HuH-7 (cell line): Measurements from ENCODE around the gene KRT10.
"Not testable (repeated sequence)": the region's sequence is repeated elsewhere in the genome, so short reads cannot be mapped to it uniquely, and the experiment has no call there.

Source experiments
- DNase-seq: peaks from one replicate; pipeline ENCODE4 v3.0.0; 2011; ENCODE audit warnings: low spot score

The KRT10 gene

DNA sequence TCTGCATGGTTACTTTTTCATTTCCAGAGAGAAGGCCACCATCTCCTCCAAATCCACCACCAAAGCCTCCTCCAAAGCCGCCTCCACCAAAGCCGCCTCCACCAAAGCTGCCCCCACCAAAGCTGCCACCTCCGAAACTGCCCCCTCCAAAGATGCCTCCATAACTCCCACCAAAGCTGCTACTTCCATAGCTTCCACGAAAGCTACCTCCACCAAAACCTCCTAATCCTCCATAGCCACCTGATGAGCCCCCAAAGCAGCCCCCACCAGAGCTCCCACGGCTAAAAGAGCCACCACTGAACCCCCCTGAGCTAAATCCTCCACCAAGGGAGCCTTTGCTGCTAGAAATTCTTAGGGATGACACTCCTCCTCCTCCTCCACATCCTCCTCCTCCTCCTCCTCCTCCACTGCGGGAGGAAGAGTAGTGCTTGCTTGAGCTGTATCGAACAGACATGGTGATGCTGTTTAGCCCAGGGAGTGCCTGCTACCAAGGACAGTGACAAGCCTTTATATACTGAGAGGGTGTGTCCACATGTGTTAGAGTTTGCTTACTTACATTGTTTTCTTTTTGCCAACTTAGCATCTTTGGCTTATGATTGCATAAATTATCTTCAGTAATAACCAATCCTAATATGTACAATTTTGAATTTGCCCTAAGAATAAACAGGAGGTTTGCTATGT is at the start of gene KRT10:
KRT10 (minus strand) TSS at position 483 of the 681 bp plus-strand sequence; CDS start at position 454, 29 bp downstream.
- no peak for DNase-seq

DNA sequence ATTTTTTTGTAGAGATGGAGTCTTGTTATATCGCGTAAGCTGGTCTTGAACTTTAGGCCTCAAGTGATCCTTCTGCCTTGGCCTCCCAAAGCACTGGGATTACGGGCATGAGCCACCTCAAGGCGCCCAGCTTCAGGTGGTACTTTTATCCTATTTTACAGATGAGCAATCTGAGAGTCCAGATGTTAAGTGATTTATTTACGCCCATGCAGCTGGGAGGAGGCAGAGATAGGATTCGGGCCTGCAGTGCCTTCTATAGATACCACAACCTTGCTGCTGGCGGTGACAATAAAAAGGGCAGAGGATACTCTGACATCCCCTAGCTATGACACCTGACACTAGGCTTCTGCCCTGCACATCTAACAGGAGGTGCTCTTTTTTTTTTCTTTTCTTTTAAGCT is 48.9 kb upstream of the KRT10 start:
- no peak for DNase-seq

DNA sequence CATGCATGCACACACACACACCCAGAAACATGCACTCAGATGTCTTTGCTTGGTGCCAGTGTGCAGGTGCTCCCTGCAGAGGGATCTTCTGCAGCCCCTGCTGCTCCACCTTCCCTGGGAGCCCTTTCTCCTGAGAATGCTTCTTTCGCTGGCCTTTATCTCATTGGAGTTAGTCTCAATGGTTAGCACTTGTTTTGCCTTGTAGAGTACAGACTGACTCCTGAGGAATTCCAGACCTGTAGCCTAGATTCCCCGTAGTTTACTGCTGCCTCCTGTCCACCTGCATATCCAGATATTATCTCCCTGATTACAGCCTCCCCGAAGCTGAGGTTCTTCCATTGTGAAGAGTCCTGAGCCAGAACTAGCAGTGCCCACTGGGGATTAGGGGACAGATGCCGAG is 47.7 kb upstream of the KRT10 start:
- DNase-seq, result no peak

DNA sequence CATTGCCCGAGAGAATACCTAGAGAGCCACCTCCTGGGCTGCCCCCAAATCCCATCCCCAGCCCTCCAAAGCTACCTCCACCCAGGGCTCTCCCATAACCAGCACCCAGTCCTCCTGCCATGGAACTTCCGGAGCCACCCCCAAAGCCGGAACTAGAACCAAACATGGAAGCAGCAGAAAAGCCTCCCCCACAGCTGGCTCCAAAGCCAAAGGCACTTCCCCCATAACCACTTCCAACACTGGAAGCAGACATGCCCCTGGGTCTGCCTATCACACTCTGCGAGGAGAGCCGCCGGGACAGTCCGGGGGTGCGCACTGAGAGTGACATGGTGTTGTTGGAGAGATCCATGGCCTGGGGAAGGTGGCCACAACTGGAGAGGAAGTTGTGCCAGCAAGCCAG is 44.4 kb upstream of the KRT10 start, which contains the start of gene KRT12:
KRT12 (minus strand) TSS at position 386 of the 400 bp plus-strand sequence; CDS start at position 349, 37 bp downstream.
- no peak for DNase-seq

DNA sequence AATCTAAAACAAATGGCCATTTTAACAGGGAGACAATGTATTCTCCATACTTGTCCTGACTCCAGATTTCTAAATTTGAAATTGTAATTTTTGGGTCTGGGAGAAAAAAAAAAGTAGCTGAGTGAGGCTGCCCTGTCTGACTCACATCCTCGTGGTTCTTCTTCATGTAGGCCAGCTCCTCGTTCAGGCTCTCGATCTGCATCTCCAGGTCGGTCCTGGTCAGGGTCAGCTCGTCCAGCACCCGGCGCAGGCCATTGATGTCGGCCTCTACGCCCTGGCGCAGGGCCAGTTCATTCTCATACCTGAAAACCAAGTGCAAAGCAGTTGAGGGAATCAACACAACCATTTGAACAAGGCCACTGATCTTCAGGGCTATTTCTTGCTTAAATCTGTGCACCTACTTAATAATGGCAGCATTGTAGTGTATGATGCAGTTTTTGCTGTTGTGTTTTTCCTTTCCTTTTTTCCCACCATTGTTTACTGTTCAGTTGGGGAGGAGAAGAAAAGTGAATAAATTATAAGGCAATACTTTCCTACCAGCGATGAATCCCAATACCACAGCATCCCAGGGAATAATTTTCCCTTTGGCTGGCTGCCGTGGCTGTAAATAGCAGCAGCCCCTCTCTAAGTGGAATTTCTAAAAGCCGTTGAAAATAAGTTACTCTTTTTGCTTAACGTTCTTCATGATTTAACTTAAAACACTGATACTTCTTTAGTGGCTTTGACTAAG is 42.4 kb upstream of the KRT10 start:
- DNase-seq, result no peak

DNA sequence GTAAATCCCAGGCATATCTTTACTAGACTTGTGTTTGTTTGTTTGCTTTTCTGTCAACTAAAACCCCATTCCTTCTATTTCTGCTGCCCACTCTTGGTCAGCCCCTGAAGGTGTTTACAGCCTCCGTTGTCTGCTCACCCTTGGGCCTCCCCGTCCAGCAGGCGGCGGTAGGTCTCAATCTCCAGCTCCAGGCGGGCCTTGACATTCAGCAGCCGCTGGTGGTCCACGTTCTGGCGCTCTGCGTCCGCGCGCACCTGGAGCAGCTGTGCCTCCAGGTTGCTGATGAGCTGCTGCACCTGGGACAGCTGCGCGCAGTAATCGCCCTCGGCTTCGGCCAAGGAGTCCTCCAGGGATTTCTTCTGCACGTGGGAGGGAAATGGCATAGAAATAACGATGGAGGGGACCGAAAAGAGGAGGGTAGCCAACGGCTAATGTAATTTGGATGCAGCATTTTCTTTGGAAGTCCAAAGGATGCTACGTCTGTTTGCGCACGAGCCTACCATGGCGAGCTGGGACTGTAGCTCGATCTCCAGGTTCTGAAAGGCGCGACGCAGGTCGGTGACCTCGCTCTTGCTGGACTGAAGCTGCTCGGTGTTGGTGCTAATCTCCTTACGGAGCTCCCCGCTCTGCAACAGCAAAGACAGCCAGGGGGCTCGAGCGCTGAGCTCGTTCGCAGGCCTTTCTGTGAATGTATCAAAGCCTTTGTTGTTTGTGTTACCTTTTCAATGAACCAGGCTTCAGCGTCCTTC is 40.7 kb upstream of the KRT10 start:
- peak; percentile 14 for DNase-seq

DNA sequence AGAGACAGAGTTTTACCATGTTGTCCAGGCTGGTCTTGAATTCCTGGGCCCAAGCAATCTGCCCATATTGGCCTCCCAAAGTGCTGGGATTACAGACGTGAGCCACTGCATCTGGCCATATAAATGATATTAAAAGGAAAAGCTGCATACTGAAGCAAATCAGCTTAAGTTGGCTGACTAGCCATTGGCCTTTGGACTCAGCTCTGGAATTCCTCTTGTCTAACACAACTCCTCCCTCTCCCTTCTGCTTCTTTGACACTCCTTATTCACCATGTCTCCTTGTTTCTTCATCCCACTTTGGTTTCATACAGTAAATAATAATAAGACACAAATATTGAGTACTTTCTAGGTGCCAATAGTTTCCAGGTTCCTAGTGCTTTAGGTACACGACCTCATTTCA is 37.1 kb upstream of the KRT10 start:
- no peak for DNase-seq

DNA sequence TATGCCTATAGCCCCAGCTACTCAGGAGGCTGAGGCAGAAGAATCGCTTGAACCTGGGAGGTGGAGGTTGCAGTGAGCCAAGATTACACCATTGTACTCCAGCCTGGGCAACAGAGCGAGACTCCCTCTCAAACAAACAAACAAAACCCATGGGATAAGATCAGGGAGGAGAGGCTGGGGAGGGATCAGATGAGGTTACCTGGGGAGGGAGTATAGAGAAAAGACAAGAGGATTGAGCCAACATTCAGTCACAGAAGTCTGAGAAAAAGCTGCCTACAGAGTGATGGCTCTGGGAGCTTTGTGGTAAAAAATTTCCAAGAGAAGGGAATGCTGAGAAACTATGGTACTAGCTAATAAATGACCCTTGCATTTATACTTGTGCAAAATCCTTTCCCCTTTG is 36.3 kb upstream of the KRT10 start:
- DNase-seq, result not testable (repeated sequence)

DNA sequence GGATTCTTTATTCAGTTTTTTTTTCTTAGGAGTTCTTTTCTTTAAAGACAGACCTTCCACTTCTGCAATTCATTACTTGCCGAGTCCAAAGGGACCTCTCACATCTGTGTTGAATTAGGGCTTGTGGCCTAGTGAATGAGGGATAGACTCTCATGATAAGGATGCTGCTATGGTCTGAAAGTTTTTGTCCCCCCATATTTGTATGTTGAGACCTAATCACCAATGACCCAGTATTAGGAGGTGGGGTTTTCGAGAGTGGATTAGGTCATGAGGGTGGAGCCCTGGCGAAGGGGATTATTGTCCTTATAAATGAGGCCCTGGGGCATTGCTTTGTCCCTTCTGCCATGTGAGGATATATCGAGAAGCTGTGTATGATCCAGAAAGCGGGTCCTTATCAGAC is 35.1 kb upstream of the KRT10 start:
- DNase-seq, result no peak

DNA sequence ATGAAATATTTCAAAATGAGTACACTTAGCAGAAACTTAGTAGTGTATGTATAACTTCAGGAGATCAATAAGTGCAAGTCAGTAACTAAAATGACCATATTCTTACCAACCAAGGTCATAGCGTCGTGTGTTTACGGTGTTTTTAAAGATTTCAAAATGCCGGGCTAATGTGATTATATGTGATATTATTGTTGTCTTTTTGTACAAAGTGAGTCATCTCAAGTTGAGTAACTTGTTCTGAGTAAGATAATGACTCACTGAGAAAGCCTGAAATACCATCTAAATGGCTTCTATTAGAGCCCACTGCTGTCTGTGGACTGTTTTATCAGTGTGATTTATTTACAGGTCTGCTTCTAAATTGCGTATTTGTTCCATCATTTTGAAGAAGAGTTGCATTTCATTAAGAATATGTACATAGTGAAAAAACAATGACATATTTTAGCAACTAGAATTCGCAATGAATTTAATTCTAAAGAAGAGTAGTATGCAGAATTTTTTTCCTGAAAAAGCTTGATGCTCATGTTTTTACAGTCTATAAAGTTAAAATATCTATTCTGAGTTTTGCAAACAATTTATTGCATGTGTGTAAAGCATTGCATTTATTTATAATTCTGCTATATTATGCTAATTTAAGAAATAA is 31.9 kb upstream of the KRT10 start:
- no peak for DNase-seq

DNA sequence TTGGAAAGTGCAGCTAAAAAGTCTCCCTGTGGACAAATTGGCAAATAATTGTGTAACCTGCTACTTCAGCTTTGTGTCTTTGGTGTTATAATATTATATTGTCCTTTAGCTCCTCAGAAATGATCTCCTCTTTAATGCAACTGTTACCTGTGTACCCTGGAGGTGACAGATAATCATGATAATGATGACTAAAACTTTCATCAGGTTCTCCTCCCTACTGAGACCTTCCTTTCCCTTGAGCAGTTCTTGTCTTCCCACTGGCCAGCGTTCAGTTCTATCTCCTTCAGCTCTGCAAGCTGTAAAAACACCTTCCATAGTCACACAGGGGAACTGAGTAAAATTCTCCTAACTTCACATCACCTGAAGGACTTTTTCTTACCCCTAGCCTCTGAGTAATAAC is 29.9 kb upstream of the KRT10 start:
- DNase-seq, result no peak

DNA sequence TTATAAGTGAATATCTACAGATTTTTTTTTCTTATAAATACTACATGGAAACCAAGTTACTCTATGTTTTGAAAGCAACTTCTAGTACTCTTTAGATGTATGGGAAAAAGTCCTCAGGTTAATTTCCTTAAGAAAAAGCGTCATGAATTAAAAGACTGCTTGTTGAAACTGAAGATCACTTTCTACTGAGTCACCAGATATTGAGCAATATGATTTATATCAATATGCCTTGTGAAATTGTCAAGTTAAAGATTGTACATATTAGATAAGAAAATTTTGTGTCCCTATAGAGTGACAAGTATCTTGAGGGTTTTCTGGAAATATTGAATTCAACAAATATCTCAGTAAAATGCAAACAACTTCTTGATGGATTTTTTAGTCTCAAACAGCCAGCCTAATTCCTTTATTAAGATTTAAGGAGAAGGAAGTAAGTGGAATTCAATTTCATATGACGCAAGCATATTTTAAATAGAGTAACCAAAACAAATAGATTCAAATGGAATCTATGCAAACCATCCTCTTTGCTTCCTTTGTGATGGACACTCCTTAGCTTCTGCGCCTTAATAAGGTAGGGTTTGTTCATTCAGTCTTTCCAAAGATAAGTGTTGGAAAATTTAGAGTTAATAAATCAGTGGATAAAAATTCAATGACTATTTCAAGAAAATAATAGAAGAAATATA is 28.0 kb upstream of the KRT10 start:
- no peak for DNase-seq

DNA sequence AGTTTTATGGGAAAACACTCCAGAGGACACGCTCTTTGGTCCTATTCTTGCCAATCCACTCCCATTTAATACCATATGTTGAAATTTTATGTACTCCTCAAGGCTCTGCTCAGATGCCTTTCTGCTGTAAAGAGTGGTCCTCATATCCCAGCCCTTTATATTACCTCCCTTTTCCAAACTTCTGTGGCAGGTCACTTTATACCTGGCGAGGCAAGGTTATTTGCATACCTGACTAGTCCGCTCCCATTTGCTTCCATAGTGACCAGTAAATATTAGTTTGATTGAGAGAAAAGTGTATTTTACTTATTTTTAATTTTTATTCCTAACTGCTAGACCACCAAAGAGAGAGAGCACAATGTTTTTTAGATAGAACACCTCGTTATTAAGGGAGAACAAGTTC is 27.3 kb upstream of the KRT10 start:
- no peak for DNase-seq

DNA sequence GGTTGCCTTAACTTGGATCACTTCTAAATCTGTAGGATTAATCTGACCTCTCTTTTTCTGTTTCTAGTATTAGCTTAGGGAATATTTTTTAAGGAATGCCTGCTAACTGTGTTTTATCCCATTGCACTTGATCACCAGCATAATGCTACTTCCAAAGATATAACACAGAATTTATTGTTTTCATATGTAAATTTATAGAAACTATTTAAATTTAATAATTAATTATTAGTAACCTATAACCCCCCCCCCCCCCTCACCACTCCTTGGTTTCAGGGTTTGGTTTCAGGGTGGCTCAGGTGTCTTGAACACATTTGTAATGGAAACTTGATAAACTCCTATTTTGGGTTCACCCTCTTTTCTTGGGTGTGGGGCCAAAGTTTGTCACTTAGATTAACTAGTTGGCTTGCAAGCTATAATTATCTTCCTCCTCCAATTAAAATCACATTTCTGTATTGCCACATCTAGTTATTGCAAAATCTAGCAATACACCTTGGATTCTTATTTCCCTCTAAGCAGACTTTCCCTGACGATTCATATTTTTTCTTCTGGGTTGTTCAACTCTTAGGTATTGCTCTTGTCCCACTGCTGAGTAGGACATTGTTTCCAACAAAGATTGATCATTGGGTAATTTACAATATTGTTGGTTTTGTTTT is 26.3 kb upstream of the KRT10 start:
- DNase-seq, result no peak

DNA sequence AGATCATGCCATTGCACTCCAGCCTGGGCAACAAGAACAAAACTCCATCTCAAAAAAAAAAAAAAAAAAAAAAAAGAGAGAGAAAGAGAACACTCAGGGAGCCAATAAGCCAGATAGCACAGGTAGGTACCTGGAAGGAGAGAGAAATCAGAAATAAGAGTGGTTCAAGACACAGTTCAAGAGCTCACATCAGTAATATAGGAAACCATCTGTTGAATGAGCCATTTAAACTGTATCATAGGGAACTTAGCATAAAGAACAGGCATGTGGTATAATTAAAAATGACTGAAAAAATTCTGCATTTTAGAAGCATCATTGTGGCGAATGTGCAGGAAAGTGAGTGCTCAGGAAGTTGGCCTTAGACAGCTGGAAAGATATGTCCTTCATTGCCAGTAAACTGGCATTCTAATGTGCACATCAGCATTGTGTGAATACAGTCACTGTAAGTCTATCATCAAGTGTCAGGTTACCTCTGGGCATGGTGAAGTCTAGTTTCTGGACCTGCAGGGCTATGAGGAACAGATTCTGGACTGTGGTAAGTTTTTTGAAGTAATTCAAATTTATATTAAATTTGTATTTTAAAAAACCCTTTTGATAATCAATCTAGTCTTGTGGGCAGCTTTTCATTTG is 24.2 kb upstream of the KRT10 start:
- no peak for DNase-seq

DNA sequence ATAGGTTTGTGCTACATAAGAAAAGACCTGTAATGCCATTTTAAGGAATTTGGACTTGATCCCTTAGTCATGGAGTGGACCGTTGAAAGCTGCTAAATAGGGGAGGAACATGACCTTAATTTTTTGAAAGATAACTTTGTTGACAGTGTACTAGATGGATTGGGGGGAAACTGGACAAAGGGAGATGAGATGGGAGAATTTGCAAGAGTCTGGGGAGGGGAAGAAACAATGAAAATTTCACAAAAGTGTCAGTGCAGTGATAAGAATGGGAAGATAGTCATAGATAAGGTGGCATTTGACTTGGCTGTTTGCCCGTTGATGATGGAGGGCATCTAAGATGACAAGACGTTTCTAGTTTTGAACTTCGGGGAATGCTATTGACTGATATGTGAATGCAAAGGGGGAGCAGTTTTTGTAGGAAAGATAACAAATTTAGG is 22.3 kb upstream of the KRT10 start:
- DNase-seq, result no peak

DNA sequence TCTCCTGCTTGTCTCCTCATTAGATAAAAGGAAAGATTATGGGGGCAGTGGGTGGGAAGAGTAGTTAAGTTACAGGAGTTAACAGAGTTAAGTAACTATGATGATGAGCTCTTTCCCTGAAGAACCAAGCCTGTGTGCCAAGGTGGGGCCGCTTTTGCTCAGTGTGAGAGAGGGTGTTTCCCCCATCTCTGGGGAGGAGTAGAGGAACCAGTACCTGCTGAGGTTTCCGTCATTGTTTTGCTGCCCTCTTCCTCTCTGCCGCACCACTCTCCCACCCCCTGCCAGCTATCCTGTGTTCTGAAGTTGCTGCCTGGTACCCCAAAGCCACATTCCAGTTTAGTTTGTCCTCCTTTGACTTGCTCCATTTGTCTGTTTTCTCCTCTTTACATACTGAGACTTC is 20.8 kb upstream of the KRT10 start:
- DNase-seq, result no peak

DNA sequence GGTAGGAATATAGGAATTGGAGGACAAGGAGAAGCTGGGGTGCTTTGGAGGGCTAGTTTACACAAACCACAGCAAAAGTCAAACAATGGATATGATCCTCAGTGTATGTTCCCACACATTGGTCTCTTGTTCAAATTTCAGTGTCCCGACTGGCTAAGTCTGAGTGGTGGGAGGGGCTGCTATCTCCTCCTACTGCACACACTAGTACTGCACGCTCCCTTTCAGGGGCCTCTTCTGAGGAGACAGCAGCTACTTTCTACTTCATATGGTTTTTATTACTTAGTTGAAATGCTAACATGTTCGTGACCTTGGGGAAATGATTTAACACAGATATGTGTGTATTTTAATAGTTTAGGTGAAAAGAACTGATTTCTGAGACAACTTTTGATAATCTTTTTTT is 18.8 kb upstream of the KRT10 start:
- DNase-seq, result no peak

DNA sequence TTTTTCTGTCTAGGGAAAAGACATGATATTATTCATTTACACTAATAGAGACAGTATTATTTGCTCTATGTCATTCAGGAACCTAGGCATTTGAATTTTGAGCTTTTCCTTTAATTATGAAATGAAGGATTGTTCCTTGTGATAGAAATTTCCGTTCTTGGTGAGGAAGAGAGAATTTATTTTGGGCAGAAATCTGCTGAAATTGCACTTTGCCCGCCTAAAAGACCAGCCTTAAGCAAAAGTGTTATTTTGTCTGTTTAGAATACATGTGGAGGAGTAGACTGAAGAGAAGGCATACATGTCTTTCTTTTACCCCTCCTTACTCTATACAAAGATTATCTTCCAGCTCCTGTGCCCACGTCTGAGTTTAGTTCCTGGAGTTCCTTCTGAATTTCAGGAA is 16.8 kb upstream of the KRT10 start:
- no peak for DNase-seq

DNA sequence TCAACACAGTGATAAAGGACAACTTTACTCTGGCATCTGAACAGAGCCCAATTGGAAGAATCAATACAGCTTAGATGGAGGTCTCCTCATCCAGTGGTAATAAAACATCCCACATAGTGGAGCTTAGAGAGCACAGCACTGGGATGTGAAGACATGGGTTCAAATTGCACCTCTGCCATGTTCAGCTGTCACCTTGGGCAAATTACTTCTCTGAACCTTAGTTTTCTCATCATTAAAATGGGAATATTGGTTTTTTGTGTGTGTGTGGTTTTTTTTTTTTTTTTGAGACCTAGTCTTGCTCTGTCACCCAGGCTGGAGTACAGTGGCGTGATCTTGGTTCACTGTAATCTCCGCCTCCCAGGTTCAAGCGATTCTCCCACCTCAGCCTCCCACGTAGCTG is 13.6 kb upstream of the KRT10 start:
- no peak for DNase-seq

DNA sequence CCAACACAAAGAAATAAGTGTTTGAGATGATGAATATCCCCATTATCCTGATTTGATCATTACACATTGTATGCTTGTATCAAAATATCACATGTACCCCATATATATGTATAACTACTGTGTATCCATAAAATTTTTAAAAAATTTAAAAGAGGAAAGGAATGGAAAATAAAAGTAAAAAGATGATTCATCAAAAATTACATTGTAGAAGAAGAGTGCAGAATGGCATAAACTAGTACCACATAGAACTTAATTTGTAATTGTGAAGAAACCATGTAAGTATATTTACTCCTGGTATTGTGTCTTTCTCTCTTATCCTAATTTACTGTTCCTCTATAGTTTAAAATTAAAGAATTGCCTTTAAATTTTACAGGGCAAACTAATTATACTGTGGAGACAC is 11.5 kb upstream of the KRT10 start:
- DNase-seq, result no peak
